ENCODE data around the gene AASS.
"Not testable (repeated sequence)": the region's sequence is repeated elsewhere in the genome, so short reads cannot be mapped to it uniquely, and the experiment has no call there.

The AASS gene

DNA sequence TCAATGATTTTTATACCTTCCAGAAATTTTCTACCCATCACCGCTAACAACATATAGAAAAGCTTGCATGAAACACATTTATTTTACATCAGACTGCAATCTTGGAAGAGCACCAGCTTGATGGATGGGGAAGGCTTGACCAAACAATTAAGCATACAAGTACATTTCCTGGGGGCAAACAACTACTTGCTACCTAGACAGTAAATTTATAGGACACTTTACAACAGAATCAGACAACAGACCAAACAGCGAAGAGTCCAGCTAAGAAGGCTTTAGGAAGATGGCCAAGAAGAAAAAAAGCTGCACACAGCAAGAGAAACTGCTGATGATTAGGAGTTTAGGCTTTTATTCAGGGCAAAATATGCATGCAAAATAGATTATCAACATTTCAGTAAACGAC, 8.0 kb downstream of the AASS start:
- H3K4me3 ChIP-seq (ENCODE audit: low read depth in 1 of 2, low read length in 1 of 2): no peak overlapping the region
- no peak overlapping the region for H3K27ac ChIP-seq
- no peaks in the 10 kb centered on the region for H3K9me3 ChIP-seq
- H3K36me3 ChIP-seq: no peaks in the 10 kb centered on the region
- peaks cover 21% of the 10 kb centered on the region for H3K27me3 ChIP-seq
- H3K4me1 ChIP-seq (ENCODE audit: control insufficient read depth in 1 of 2, insufficient read depth in 1 of 2, low read depth in 1 of 2, low read length in 1 of 2): peaks cover 0 to 8% of the 10 kb centered on the region in 2 experiments
- TF ChIP-seq, protein P1, sequence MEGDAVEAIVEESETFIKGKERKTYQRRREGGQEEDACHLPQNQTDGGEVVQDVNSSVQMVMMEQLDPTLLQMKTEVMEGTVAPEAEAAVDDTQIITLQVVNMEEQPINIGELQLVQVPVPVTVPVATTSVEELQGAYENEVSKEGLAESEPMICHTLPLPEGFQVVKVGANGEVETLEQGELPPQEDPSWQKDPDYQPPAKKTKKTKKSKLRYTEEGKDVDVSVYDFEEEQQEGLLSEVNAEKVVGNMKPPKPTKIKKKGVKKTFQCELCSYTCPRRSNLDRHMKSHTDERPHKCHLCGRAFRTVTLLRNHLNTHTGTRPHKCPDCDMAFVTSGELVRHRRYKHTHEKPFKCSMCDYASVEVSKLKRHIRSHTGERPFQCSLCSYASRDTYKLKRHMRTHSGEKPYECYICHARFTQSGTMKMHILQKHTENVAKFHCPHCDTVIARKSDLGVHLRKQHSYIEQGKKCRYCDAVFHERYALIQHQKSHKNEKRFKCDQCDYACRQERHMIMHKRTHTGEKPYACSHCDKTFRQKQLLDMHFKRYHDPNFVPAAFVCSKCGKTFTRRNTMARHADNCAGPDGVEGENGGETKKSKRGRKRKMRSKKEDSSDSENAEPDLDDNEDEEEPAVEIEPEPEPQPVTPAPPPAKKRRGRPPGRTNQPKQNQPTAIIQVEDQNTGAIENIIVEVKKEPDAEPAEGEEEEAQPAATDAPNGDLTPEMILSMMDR (IDR thresholded peaks at IDR 0.05): no peak

DNA sequence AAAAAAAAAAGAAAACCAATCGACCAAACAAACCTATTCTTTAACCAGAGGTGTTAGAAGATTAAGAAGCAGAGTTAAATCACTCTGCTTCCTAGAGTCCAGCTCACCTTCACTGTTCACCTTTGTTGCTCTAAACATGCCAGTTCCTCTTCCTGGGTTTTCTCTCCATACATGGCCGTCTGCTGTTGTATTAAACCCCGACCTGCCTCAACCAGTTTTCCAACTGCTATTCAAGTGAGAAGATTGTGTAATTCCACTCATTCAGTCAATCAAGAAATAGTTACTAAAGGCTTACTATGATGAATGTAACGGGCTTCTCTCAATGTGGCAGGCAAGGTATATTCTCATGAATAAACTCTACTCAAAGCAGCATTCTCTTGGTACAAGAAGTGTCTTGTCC, 8.8 kb downstream of the AASS start:
- no peaks in the 10 kb centered on the region for H3K9me3 ChIP-seq
- peaks cover 19% of the 10 kb centered on the region for H3K27me3 ChIP-seq
- H3K27ac ChIP-seq: no peak overlapping the region
- H3K36me3 ChIP-seq: no peaks in the 10 kb centered on the region
- H3K4me3 ChIP-seq (ENCODE audit: low read depth in 1 of 2, low read length in 1 of 2): no peak overlapping the region
- peaks cover 0 to 8% of the 10 kb centered on the region in 2 experiments for H3K4me1 ChIP-seq (ENCODE audit: control insufficient read depth in 1 of 2, insufficient read depth in 1 of 2, low read depth in 1 of 2, low read length in 1 of 2)
- TF ChIP-seq, protein P1 (IDR thresholded peaks at IDR 0.05): no peak

- H3K27me3 ChIP-seq: peaks cover 19% of the 10 kb centered on the region
- not testable (repeated sequence) for H3K9me3 ChIP-seq; H3K4me1 ChIP-seq (ENCODE audit: control insufficient read depth in 1 of 2, insufficient read depth in 1 of 2, low read depth in 1 of 2, low read length in 1 of 2); H3K27ac ChIP-seq; H3K4me3 ChIP-seq (ENCODE audit: low read depth in 1 of 2, low read length in 1 of 2); H3K36me3 ChIP-seq
Measured at GRCh38 chr7:122134793-122135192, 9.3 kb downstream of the AASS start.

GRCh38 chr7:122133477-122133876, 10.6 kb downstream of the AASS start:
- H3K4me1 ChIP-seq (ENCODE audit: control insufficient read depth in 1 of 2, insufficient read depth in 1 of 2, low read depth in 1 of 2, low read length in 1 of 2): peaks cover 0 to 8% of the 10 kb centered on the region in 2 experiments
- H3K4me3 ChIP-seq (ENCODE audit: low read depth in 1 of 2, low read length in 1 of 2): no peak overlapping the region
- TF ChIP-seq, protein P1 (IDR thresholded peaks at IDR 0.05): no peak
- H3K27ac ChIP-seq: no peak overlapping the region
- H3K27me3 ChIP-seq: peaks cover 14% of the 10 kb centered on the region
- no peaks in the 10 kb centered on the region for H3K36me3 ChIP-seq
- no peaks in the 10 kb centered on the region for H3K9me3 ChIP-seq

GRCh38 chr7:122132341-122132740, 11.7 kb downstream of the AASS start:
- H3K4me3 ChIP-seq (ENCODE audit: low read depth in 1 of 2, low read length in 1 of 2): no peak overlapping the region
- H3K4me1 ChIP-seq (ENCODE audit: control insufficient read depth in 1 of 2, insufficient read depth in 1 of 2, low read depth in 1 of 2, low read length in 1 of 2): peaks cover 0 to 8% of the 10 kb centered on the region in 2 experiments
- no peak overlapping the region for H3K27ac ChIP-seq
- peaks cover 2% of the 10 kb centered on the region for H3K27me3 ChIP-seq
- H3K36me3 ChIP-seq: no peaks in the 10 kb centered on the region
- TF ChIP-seq, protein P1 (IDR thresholded peaks at IDR 0.05): no peak
- no peaks in the 10 kb centered on the region for H3K9me3 ChIP-seq

DNA sequence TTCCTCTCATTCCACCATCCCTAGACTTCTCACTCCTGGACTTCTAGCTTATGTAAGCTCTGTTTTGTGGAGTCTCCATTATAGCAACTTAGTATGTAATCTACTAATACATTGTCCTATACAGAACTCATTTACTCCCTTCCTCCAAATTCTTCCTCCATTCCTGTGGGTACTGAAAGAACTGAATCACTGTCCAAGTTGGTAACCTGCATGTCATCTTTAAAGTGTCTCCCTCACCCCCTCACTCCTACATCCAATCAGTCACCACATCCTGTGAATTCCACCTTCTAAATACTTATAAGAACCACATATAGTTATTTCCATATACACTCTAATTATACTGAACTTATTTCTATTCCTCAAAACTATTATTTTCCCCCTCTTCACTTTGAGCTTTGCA, 20.3 kb downstream of the AASS start:
- TF ChIP-seq, protein P1 (IDR thresholded peaks at IDR 0.05): no peak
- Histone ChIP-seq H3K36me3 (no peaks in the 10 kb centered on the region), H3K27me3 (no peaks in the 10 kb centered on the region), H3K4me3 (ENCODE audit: low read depth in 1 of 2, low read length in 1 of 2) (no peak overlapping the region), H3K4me1 (ENCODE audit: control insufficient read depth in 1 of 2, insufficient read depth in 1 of 2, low read depth in 1 of 2, low read length in 1 of 2) (no peaks in the 10 kb centered on the region), H3K27ac (no peak overlapping the region), H3K9me3 (no peaks in the 10 kb centered on the region)

Measured in neutrophil (primary cell).